HG03097 (cell line): ENCODE measurements around the gene PRDM15.

ENCODE experiments used
- ATAC-seq: cut with Tn5 transposase; IDR thresholded peaks from one replicate; pipeline ENCODE4 v1.9.1; 2021; ENCODE audit not compliant: unreplicated experiment, low FRiP score

The PRDM15 gene, protein sequence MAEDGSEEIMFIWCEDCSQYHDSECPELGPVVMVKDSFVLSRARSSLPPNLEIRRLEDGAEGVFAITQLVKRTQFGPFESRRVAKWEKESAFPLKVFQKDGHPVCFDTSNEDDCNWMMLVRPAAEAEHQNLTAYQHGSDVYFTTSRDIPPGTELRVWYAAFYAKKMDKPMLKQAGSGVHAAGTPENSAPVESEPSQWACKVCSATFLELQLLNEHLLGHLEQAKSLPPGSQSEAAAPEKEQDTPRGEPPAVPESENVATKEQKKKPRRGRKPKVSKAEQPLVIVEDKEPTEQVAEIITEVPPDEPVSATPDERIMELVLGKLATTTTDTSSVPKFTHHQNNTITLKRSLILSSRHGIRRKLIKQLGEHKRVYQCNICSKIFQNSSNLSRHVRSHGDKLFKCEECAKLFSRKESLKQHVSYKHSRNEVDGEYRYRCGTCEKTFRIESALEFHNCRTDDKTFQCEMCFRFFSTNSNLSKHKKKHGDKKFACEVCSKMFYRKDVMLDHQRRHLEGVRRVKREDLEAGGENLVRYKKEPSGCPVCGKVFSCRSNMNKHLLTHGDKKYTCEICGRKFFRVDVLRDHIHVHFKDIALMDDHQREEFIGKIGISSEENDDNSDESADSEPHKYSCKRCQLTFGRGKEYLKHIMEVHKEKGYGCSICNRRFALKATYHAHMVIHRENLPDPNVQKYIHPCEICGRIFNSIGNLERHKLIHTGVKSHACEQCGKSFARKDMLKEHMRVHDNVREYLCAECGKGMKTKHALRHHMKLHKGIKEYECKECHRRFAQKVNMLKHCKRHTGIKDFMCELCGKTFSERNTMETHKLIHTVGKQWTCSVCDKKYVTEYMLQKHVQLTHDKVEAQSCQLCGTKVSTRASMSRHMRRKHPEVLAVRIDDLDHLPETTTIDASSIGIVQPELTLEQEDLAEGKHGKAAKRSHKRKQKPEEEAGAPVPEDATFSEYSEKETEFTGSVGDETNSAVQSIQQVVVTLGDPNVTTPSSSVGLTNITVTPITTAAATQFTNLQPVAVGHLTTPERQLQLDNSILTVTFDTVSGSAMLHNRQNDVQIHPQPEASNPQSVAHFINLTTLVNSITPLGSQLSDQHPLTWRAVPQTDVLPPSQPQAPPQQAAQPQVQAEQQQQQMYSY

DNA sequence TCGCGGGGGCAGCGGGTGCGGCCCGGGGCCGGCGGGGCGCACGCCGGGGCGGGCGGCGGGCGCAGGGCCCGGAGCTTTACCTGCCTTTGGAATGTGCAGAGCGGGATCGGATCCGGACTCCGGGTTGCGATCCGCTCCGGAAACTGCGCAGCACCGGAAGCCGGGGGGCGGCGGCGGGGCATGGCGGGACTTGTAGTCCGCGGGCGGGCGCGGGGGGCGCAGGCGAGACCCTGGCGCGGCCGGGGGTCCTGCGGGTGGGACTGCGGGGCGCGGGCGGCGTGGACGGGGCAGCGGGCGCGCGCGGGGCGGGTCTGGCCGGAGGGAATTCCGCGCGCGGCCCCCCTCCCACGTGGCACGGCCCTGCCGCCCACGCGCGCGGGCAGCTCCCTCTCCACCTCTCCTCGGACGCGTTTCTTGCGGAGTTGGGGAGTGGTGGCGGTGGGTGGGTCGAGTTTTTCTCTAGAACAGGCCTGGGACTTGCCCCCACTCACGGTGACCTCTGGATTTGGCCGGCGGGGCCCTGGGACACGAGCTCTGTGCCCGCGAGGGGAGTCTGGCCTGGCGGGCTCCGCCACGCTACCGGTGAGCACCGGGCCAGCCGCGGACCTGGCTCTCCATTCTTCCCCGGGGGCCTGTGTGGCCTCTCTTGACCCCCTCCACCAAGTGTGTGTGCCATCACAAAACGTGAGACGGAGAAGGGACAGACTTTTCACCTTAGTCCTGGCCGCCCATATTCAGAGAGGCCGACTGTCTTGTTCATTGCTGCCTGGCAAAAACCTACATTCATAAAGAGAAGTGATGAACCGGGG lies at the start of gene PRDM15:
TSS of gene PRDM15 (minus strand) at position 155 of the 809 bp plus-strand sequence. CDS start 18,981 bp downstream, outside the sequence.
- peak; percentile 60 for ATAC-seq

DNA sequence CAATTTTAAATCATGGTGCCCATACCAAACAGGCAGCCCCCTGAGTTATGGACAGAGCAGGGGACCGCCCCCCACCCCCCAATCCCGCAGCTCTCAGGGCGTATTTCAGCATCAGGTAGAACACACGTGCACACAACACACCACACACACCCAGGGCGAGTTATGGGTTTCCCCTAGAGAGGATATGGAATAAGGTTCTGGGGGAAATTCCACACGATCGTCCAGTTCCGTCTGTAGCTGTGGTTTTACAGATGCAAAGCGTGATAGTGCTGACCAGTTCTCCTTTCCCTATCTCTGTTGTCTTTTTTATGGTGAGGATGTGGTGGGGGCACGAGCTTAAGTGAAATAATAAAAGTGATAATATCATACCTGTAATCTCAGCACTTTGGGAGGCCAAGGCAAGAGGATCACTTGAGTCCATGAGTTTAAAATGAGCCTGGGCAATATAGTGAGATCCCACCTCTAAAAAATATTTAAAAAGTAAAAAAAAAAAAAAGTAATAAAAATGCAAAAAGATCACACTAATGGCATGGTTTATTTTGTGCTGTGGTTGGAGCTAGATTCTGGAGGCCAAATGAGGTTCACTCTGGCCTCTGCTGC lies 49.6 kb upstream of the PRDM15 start:
- peak; percentile 39 for ATAC-seq

DNA sequence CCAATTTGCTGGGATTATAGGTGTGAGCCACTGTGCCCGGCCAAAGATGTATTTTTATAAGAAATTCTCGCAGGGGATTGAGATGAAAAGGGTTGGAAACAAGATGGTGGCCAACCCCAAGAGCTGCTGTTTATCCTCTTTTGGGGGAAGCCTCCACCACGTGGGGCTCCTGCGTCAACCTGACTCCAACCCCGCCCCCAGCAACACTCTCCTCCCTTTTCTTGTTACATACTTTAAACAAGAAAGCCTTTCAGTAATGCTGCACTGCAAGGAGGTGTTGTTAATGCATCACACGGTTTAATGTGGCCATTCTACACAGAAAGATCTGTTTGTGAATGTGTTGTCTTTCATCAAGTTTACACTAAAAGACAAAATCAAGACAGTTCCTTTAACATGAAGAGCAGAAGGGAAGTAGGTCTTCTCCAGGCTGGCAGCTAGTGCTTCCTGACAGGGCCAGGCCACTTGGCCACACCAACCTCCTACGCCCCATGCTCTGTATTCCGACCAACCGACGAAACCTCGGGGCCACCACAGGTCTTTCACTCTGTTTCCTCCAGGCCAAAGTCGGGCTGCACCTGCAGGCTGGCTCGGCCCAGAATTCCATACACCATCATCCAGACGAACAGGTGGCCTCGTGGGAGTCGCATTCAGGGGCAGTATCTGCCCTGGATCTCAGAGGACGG lies 48.7 kb upstream of the PRDM15 start:
- ATAC-seq: no peak

DNA sequence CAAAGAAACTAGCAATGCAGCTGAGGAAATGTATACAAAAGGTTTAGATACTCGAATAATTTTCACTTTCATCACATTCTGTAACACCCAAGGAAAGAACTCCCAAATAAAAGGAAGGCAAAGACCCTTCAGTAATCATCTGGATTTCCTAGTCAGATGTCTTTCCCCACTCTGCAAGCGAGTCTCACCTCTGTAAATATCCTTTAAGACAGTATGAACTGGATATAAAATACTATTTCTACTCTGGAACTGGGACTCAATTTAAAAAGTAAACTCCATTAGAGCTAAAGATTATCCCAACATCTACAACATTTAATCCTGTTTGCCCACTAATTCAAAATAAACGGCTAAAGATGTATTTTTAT lies 47.6 kb upstream of the PRDM15 start:
- ATAC-seq: no peak

- ATAC-seq: peak; percentile 40
Observed at GRCh38 chr21:41926117-41926806, 47.1 kb upstream of the PRDM15 start.

DNA sequence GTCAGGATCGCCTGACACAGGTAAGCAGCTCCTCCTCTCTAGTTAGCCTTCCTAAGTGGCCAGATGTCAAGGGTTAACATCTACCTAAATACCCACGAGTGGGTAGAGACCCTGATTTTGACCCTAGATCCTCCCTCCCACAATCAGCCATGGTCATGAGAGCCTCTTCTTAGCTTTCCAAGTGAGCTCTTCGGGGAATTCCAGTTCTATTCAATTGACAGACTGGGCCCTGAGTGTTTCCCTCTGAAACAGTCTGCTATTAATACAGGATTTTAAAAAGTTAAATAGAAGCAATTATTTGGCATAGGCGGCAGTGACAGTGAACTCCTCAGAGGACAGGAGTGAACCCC lies 46.6 kb upstream of the PRDM15 start:
- ATAC-seq: no peak

DNA sequence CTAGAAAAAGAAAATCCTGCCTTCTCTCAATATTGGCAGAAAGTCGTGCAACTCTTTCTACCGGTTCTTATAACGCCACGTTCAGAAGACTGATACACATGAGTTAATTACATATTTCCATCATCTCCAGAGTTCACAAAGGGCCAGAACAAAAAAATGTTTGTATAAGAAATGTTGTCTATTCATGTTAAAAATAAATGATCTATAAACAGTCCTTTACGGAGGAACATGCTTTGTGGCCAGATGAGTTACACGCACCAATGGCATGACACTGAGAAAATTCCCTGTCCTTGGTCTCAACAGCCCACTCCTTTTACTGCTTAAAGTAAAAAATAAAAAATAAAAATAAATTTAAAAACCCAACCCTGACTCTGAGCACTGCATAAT lies 45.2 kb upstream of the PRDM15 start:
- no peak for ATAC-seq

DNA sequence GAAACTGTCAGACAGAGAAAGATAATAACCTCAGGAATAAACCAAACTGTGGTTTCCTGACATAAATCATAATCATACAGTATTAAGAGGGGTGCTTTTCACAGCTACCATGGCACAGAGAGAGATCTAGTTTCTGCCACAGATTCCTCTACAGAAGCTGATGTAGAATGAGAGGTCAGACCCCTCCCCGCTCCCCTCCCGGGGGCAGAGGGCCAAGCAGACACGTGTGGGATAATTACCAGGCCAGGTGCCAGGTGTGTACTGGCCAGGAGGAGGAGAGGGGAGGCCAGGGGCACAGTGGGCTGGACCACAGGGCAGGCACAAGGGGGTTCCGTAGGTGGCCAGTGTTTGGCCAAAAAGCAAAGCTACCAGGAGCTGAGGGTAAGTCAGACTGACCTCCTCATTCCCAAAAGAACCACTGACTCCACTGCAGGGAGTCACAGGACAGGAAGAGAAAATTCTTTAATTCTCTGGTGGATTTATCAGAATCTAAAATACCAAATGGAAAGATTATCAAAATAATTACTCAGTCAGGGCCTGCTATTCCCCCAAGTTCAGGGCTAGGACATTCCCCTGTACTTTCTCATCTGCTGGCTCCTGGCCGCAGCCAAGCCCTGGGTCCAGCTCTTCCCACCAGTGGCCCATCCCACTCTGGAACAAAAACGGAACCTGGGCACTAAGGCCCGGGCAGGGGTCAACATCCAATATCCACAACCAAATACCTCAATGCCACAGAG lies 44.7 kb upstream of the PRDM15 start:
- ATAC-seq: no peak

DNA sequence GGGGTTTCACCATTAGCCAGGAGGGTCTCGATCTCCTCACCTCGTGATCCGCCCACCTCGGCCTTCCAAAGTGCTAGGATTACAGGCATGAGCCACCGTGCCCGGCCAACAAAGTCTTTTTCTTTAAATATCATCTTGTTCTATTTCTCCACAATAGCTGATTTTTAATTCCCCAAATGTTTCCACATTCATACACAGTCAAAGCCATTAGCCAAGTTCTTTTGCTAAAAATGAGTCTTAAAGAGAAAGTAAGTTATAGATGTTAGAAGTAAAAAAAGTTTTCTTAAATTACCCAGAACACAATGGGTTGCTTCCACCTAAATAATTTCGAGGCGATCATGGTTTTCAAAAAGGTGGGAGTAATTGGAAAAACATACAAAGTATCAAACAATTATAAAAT lies 44.0 kb upstream of the PRDM15 start:
- no peak for ATAC-seq

DNA sequence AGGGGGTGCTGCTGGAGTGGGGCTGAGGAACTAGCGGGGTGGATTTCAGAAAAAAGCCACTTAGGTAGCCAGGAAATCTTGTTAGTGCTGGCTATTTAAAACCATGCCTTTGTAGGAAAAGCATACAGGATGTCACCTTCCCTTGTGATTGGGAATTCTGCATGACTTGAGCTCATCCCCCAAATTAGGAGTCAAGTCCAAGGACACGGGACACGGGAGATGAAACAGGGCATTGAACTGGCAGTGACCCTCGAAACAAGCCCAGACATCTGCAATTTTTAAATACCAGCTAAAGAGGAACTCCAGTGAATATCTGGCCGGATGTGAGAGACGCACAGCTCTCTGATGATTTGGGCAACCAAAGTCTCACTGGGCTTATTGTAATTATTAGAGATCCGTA lies 41.9 kb upstream of the PRDM15 start:
- ATAC-seq: no peak

DNA sequence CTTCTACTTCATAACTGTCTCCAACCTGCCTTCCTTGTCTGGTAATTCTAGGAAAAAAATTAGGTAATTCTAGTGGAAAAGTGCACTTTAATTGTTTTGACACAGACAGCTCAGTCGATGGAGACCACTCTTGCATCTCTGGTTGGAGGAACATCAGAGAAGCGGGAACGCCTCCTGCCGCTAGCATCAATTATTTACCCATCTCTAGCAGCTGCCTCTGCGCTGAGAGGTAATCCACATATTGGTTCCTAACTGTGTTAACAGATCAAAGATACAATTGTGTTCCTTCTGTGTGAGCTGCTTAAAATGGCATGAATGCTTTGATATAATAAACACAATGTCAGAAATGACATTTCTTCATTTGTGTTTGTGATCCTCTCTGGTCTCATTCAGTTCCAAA lies 41.3 kb upstream of the PRDM15 start:
- no peak for ATAC-seq

- no peak for ATAC-seq
Observed at GRCh38 chr21:41919666-41920398, 40.7 kb upstream of the PRDM15 start.

GRCh38 chr21:41918561-41919358 lies 39.6 kb upstream of the PRDM15 start:
- no peak for ATAC-seq

DNA sequence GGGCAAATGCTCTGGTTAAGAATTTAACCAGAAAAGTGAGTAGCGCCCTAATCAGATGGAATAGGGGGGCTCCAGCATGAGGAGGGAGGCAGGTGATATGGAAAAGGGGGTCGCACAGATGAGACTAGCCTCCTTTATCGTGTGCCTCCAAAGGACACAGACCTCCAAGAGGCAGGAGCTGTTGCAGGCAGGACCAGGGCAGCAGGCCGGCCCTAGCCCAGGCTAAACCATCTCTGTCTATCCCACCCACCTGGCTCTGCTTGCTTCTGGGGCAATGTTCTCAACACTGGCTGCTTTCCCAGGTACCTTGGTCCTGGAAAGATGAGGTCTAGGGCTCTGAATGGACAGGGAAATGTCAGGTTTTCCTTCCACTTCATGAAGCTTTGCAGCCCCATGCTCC lies 38.4 kb upstream of the PRDM15 start:
- no peak for ATAC-seq

DNA sequence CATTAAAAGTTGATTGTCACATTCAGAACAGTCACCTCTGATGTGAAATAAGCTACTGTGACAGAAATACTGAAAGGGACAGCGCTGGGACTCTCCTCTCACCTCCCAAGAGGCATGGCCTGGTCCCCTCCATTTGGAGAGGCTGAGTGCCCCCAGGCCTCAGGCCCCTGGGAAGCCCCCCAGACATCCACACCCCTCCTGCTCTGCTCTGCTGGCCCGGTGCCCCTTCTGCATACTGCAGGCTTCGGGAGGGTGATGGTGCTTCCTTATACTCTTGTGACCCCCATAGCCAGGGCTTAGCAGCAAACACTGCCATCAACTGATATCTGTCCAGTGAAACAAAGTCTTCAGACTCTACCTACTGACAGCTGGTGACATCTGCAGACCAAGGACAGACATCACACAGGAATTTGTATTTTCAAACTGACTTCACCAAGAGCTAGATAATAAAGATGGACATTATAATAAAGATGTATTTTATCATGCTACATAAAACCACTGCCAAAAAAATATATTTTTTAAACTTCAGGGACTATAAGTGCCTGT lies 37.8 kb upstream of the PRDM15 start:
- no peak for ATAC-seq

- ATAC-seq: no peak
Observed at GRCh38 chr21:41914965-41915364, 35.8 kb upstream of the PRDM15 start.

- no peak for ATAC-seq
Observed at GRCh38 chr21:41914358-41914757, 35.2 kb upstream of the PRDM15 start.
